Measurements from ENCODE around the gene HOXD8.

The HOXD8 gene

GRCh38 chr2:176136374-176137251 lies 7.1 kb downstream of the HOXD8 start (continued):
- TF ChIP-seq ZNF266 (tag by site-specific recombination; IDR thresholded peaks at IDR 0.05; ENCODE audit: low read depth) (no peak), ZNF792 (tag by site-specific recombination; IDR thresholded peaks at IDR 0.05) (no peak), ZEB2 (tag by site-specific recombination; IDR thresholded peaks at IDR 0.05) (0 out of 2 replicates have a peak, but pooled peaks have one; percentile 3), RBAK (tag by site-specific recombination; IDR thresholded peaks at IDR 0.05) (no peak), ZNF311 (tag by site-specific recombination; IDR thresholded peaks at IDR 0.05; ENCODE audit: borderline replicate concordance) (no peak), ZNF677 (tag by site-specific recombination; IDR thresholded peaks at IDR 0.05) (no peak), PRDM1 (tag by site-specific recombination; IDR thresholded peaks at IDR 0.05) (peak; percentile 68), ZXDB (tag by site-specific recombination; IDR thresholded peaks at IDR 0.05) (0 out of 2 replicates have a peak, but pooled peaks have one; percentile 21), GFI1B (tag by site-specific recombination; IDR thresholded peaks at IDR 0.05) (0 out of 2 replicates have a peak, but pooled peaks have one; percentile 2), ZNF670 (tag by site-specific recombination; IDR thresholded peaks at IDR 0.05; ENCODE audit: low read depth) (no peak), ZBTB17 (tag by site-specific recombination; IDR thresholded peaks at IDR 0.05) (0 out of 2 replicates have a peak, but pooled peaks have one; percentile 29), FEZF1 (tag by site-specific recombination; IDR thresholded peaks at IDR 0.05) (peak; percentile 52; the same call in 1 of the 2 replicates), ZNF416 (tag by site-specific recombination; IDR thresholded peaks at IDR 0.05) (no peak), CTCF (tag by site-specific recombination; IDR thresholded peaks at IDR 0.05) (peak; percentile 64), ZSCAN30 (tag by site-specific recombination; IDR thresholded peaks at IDR 0.05) (peak; percentile 49; the same call in 1 of the 2 replicates), ZBTB21 (tag by site-specific recombination; IDR thresholded peaks at IDR 0.05) (0 out of 2 replicates have a peak, but pooled peaks have one; percentile 10), ZNF600 (tag by site-specific recombination; IDR thresholded peaks at IDR 0.05) (0 out of 2 replicates have a peak, but pooled peaks have one; percentile 40), ZNF660 (tag by site-specific recombination; IDR thresholded peaks at IDR 0.05) (0 out of 2 replicates have a peak, but pooled peaks have one; percentile 81), ZFP37 (tag by site-specific recombination; IDR thresholded peaks at IDR 0.05) (no peak), ZNF112 (tag by site-specific recombination; IDR thresholded peaks at IDR 0.05) (no peak), ZIC2 (tag by site-specific recombination; IDR thresholded peaks at IDR 0.05) (peak; percentile 74)
- TF ChIP-seq, protein P1, sequence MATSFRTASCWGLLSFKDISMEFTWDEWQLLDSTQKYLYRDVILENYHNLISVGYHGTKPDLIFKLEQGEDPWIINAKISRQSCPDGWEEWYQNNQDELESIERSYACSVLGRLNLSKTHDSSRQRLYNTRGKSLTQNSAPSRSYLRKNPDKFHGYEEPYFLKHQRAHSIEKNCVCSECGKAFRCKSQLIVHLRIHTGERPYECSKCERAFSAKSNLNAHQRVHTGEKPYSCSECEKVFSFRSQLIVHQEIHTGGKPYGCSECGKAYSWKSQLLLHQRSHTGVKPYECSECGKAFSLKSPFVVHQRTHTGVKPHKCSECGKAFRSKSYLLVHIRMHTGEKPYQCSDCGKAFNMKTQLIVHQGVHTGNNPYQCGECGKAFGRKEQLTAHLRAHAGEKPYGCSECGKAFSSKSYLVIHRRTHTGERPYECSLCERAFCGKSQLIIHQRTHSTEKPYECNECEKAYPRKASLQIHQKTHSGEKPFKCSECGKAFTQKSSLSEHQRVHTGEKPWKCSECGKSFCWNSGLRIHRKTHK (tag by site-specific recombination; IDR thresholded peaks at IDR 0.05), result no peak
- TF ChIP-seq, protein P2, sequence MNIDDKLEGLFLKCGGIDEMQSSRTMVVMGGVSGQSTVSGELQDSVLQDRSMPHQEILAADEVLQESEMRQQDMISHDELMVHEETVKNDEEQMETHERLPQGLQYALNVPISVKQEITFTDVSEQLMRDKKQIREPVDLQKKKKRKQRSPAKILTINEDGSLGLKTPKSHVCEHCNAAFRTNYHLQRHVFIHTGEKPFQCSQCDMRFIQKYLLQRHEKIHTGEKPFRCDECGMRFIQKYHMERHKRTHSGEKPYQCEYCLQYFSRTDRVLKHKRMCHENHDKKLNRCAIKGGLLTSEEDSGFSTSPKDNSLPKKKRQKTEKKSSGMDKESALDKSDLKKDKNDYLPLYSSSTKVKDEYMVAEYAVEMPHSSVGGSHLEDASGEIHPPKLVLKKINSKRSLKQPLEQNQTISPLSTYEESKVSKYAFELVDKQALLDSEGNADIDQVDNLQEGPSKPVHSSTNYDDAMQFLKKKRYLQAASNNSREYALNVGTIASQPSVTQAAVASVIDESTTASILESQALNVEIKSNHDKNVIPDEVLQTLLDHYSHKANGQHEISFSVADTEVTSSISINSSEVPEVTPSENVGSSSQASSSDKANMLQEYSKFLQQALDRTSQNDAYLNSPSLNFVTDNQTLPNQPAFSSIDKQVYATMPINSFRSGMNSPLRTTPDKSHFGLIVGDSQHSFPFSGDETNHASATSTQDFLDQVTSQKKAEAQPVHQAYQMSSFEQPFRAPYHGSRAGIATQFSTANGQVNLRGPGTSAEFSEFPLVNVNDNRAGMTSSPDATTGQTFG (tag by site-specific recombination; IDR thresholded peaks at IDR 0.05; ENCODE audit: borderline replicate concordance), result no peak
- TF ChIP-seq, protein P3, sequence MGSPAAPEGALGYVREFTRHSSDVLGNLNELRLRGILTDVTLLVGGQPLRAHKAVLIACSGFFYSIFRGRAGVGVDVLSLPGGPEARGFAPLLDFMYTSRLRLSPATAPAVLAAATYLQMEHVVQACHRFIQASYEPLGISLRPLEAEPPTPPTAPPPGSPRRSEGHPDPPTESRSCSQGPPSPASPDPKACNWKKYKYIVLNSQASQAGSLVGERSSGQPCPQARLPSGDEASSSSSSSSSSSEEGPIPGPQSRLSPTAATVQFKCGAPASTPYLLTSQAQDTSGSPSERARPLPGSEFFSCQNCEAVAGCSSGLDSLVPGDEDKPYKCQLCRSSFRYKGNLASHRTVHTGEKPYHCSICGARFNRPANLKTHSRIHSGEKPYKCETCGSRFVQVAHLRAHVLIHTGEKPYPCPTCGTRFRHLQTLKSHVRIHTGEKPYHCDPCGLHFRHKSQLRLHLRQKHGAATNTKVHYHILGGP (tag by site-specific recombination; IDR thresholded peaks at IDR 0.05), result no peak
- TF ChIP-seq, protein P4, sequence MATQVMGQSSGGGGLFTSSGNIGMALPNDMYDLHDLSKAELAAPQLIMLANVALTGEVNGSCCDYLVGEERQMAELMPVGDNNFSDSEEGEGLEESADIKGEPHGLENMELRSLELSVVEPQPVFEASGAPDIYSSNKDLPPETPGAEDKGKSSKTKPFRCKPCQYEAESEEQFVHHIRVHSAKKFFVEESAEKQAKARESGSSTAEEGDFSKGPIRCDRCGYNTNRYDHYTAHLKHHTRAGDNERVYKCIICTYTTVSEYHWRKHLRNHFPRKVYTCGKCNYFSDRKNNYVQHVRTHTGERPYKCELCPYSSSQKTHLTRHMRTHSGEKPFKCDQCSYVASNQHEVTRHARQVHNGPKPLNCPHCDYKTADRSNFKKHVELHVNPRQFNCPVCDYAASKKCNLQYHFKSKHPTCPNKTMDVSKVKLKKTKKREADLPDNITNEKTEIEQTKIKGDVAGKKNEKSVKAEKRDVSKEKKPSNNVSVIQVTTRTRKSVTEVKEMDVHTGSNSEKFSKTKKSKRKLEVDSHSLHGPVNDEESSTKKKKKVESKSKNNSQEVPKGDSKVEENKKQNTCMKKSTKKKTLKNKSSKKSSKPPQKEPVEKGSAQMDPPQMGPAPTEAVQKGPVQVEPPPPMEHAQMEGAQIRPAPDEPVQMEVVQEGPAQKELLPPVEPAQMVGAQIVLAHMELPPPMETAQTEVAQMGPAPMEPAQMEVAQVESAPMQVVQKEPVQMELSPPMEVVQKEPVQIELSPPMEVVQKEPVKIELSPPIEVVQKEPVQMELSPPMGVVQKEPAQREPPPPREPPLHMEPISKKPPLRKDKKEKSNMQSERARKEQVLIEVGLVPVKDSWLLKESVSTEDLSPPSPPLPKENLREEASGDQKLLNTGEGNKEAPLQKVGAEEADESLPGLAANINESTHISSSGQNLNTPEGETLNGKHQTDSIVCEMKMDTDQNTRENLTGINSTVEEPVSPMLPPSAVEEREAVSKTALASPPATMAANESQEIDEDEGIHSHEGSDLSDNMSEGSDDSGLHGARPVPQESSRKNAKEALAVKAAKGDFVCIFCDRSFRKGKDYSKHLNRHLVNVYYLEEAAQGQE (tag by site-specific recombination; IDR thresholded peaks at IDR 0.05), result no peak
